ENCODE results near the gene NAALADL2.
"Not testable (repeated sequence)": the region's sequence is repeated elsewhere in the genome, so short reads cannot be mapped to it uniquely, and the experiment has no call there.

NAALADL2 gene

GRCh38 chr3:175826759-175827158 lies 967.6 kb downstream of the NAALADL2 start:
- H3K4me3 ChIP-seq (ENCODE audit: low read depth, low read length), result no peak overlapping the region
- DNase-seq (ENCODE audit: low read depth, low spot score), result no peak
- TF ChIP-seq CTCF (IDR thresholded peaks at IDR 0.05; ENCODE audit: low read depth, low read length), result no peak
- in situ Hi-C loops (cut with HindIII; ENCODE audit: low sequenced_read_pairs), result no loop called here

GRCh38 chr3:175829809-175830208 lies 970.7 kb downstream of the NAALADL2 start:
- in situ Hi-C loops (cut with HindIII; ENCODE audit: low sequenced_read_pairs); H3K4me3 ChIP-seq (ENCODE audit: low read depth, low read length); DNase-seq (ENCODE audit: low read depth, low spot score): not testable (repeated sequence)

- in situ Hi-C loops (cut with HindIII; ENCODE audit: low sequenced_read_pairs); DNase-seq (ENCODE audit: low read depth, low spot score): not testable (repeated sequence)
Measured at GRCh38 chr3:175835763-175836162, 976.6 kb downstream of the NAALADL2 start.

GRCh38 chr3:175836617-175837016 lies 977.5 kb downstream of the NAALADL2 start:
- H3K4me3 ChIP-seq (ENCODE audit: low read depth, low read length), result no peak overlapping the region
- no peak for TF ChIP-seq CTCF (IDR thresholded peaks at IDR 0.05; ENCODE audit: low read depth, low read length)
- no peak for DNase-seq (ENCODE audit: low read depth, low spot score)
- in situ Hi-C loops (cut with HindIII; ENCODE audit: low sequenced_read_pairs), result no loop called here

More at GRCh38 chr3:175835763-175836162, 976.6 kb downstream of the NAALADL2 start:
- not testable (repeated sequence) for H3K4me3 ChIP-seq (ENCODE audit: low read depth, low read length)

- DNase-seq (ENCODE audit: low read depth, low spot score), result no peak
- H3K4me3 ChIP-seq (ENCODE audit: low read depth, low read length), result no peak overlapping the region
- TF ChIP-seq CTCF (IDR thresholded peaks at IDR 0.05; ENCODE audit: low read depth, low read length), result no peak
- in situ Hi-C loops (cut with HindIII; ENCODE audit: low sequenced_read_pairs), result no loop called here
Measured at GRCh38 chr3:175837962-175838361, 978.8 kb downstream of the NAALADL2 start.

- no peak overlapping the region for H3K4me3 ChIP-seq (ENCODE audit: low read depth, low read length)
- no peak for TF ChIP-seq CTCF (IDR thresholded peaks at IDR 0.05; ENCODE audit: low read depth, low read length)
- in situ Hi-C loops (cut with HindIII; ENCODE audit: low sequenced_read_pairs), result no loop called here
- DNase-seq (ENCODE audit: low read depth, low spot score), result no peak
Measured at GRCh38 chr3:175839366-175840005, 980.4 kb downstream of the NAALADL2 start.

GRCh38 chr3:175851541-175851940 lies 992.4 kb downstream of the NAALADL2 start:
- DNase-seq (ENCODE audit: low read depth, low spot score), result no peak
- in situ Hi-C loops (cut with HindIII; ENCODE audit: low sequenced_read_pairs), result no loop called here
- no peak overlapping the region for H3K4me3 ChIP-seq (ENCODE audit: low read depth, low read length)
- no peak for TF ChIP-seq CTCF (IDR thresholded peaks at IDR 0.05; ENCODE audit: low read depth, low read length)

- DNase-seq (ENCODE audit: low read depth, low spot score), result no peak
- in situ Hi-C loops (cut with HindIII; ENCODE audit: low sequenced_read_pairs), result no loop called here
- TF ChIP-seq CTCF (IDR thresholded peaks at IDR 0.05; ENCODE audit: low read depth, low read length), result no peak
- no peak overlapping the region for H3K4me3 ChIP-seq (ENCODE audit: low read depth, low read length)
Measured at GRCh38 chr3:175852560-175852959, 993.4 kb downstream of the NAALADL2 start.
